H9 (cell line): ENCODE data around the gene MMEL1. TPM values are rescaled to one million over a fixed set of nuclear protein-coding genes. Genes with fewer than 3 reads are reported as not detected.

Experiments
- DNase-seq: peaks from one replicate; pipeline ENCODE4 v3.0.0-alpha.2; 2017
- H2AFZ ChIP-seq: one replicate; pipeline ENCODE4 v1.6.1; 2013; ENCODE audit warnings: mild to moderate bottlenecking, low read length, control low read depth, moderate library complexity
- H2AK5ac ChIP-seq: 2 replicates; pipeline ENCODE4 v1.6.1; 2013; ENCODE audit warnings: low read length, control low read depth, mixed read lengths; ENCODE audit not compliant: insufficient read length
- H2BK120ac ChIP-seq: one replicate; pipeline ENCODE4 v1.6.1; 2013; ENCODE audit warnings: low read depth, mild to moderate bottlenecking, low read length, control low read depth, inconsistent platforms; ENCODE audit not compliant: poor library complexity, severe bottlenecking
- H2BK12ac ChIP-seq: 2 replicates; pipeline ENCODE4 v1.6.1; 2013; ENCODE audit warnings: low read length, control low read depth, mixed read lengths, low read depth; ENCODE audit not compliant: insufficient read length
- H2BK15ac ChIP-seq: 2 replicates; pipeline ENCODE4 v1.6.1; 2013; ENCODE audit warnings: low read depth, low read length, control low read depth
- H2BK20ac ChIP-seq: one replicate; pipeline ENCODE4 v1.6.1; 2013; ENCODE audit warnings: low read depth, mild to moderate bottlenecking, low read length, control low read depth, inconsistent platforms; ENCODE audit not compliant: poor library complexity, severe bottlenecking
- H2BK5ac ChIP-seq: 2 replicates; pipeline ENCODE4 v1.6.1; 2013; ENCODE audit warnings: low read length, control low read depth, mixed read lengths; ENCODE audit not compliant: insufficient read length
- H3K14ac ChIP-seq: 2 replicates; pipeline ENCODE4 v1.6.1; 2013; ENCODE audit warnings: low read length, control low read depth; ENCODE audit not compliant: insufficient read depth
- H3K18ac ChIP-seq: 2 replicates; pipeline ENCODE4 v1.6.1; 2013; ENCODE audit warnings: low read depth, mild to moderate bottlenecking, mixed read lengths, low read length, control low read depth; ENCODE audit not compliant: insufficient read length
- H3K23ac ChIP-seq: 2 replicates; pipeline ENCODE4 v1.6.1; 2013; ENCODE audit warnings: low read length, control low read depth, mixed read lengths, low read depth; ENCODE audit not compliant: insufficient read length
- H3K23me2 ChIP-seq: 2 replicates; pipeline ENCODE4 v1.6.1; 2013; ENCODE audit warnings: low read depth, mild to moderate bottlenecking, mixed read lengths, low read length, control low read depth; ENCODE audit not compliant: insufficient read length, poor library complexity, severe bottlenecking
- H3K27ac ChIP-seq: 2 replicates; pipeline ENCODE4 v1.5.1; 2013; ENCODE audit warnings: low read length, control low read depth, mixed read lengths, low read depth; ENCODE audit not compliant: insufficient read length
- H3K27me3 ChIP-seq: 2 replicates; pipeline ENCODE4 v1.6.1; 2013; ENCODE audit warnings: low read length, control low read depth, inconsistent platforms; ENCODE audit not compliant: insufficient read depth
- H3K4ac ChIP-seq: 2 replicates; pipeline ENCODE4 v1.6.1; 2013; ENCODE audit warnings: low read depth, mild to moderate bottlenecking, control low read depth, inconsistent platforms, low read length, moderate library complexity
- H3K4me1 ChIP-seq: 2 replicates; pipeline ENCODE4 v1.6.1; 2013; ENCODE audit warnings: low read length, control low read depth, inconsistent platforms; ENCODE audit not compliant: insufficient read depth
- H3K4me2 ChIP-seq: 2 replicates; pipeline ENCODE4 v1.6.1; 2013; ENCODE audit warnings: low read length, control low read depth, mixed read lengths; ENCODE audit not compliant: insufficient read length, insufficient read depth
- H3K56ac ChIP-seq: 2 replicates; pipeline ENCODE4 v1.6.1; 2013; ENCODE audit warnings: low read depth, mild to moderate bottlenecking, mixed read lengths, low read length, control low read depth; ENCODE audit not compliant: insufficient read length
- H3K79me1 ChIP-seq: 2 replicates; pipeline ENCODE4 v1.6.1; 2013; ENCODE audit warnings: low read depth, mild to moderate bottlenecking, moderate library complexity, low read length, control low read depth, inconsistent platforms; ENCODE audit not compliant: insufficient read depth, poor library complexity, severe bottlenecking
- H3K79me2 ChIP-seq: 2 replicates; pipeline ENCODE4 v1.6.1; 2013; ENCODE audit warnings: low read length, control low read depth, inconsistent platforms; ENCODE audit not compliant: insufficient read depth
- H3K9ac ChIP-seq: 2 replicates; pipeline ENCODE4 v1.6.1; 2013; ENCODE audit warnings: low read length, control low read depth, mixed read lengths; ENCODE audit not compliant: insufficient read length; ENCODE audit errors: extremely low read depth
- H3K9me3 ChIP-seq: one replicate; pipeline ENCODE4 v1.6.1; 2013; ENCODE audit warnings: low read depth, low read length, inconsistent platforms; ENCODE audit not compliant: control insufficient read depth
- H3T11ph ChIP-seq: one replicate; pipeline ENCODE4 v1.6.1; 2013; ENCODE audit warnings: mild to moderate bottlenecking, low read length, control low read depth, inconsistent platforms
- H4K20me1 ChIP-seq: one replicate; pipeline ENCODE4 v1.6.1; 2013; ENCODE audit not compliant: control insufficient read depth, insufficient read length, insufficient read depth
- H4K5ac ChIP-seq: 2 replicates; pipeline ENCODE4 v1.6.1; 2013; ENCODE audit warnings: low read depth, mild to moderate bottlenecking, mixed read lengths, low read length, control low read depth; ENCODE audit not compliant: insufficient read length
- H4K8ac ChIP-seq: replicated peaks from 2 replicates; pipeline ENCODE4 v1.6.1; 2013; ENCODE audit warnings: low read length, control low read depth, mixed read lengths, low read depth; ENCODE audit not compliant: insufficient read length
- H4K91ac ChIP-seq: 2 replicates; pipeline ENCODE4 v1.6.1; 2013; ENCODE audit warnings: low read depth, mild to moderate bottlenecking, moderate library complexity, mixed read lengths, low read length, control low read depth; ENCODE audit not compliant: insufficient read length
- H3K27ac Mint-ChIP-seq, 3 experiments: 2 replicates in 2 of 3; 3 replicates in 1 of 3; pipeline ENCODE4 v1.8.0; 2020 to 2021; ENCODE audit warnings: mixed read lengths in 3 of 3, mild to moderate bottlenecking in 1 of 3, moderate library complexity in 1 of 3
- H3K27me3 Mint-ChIP-seq: 2 replicates; pipeline ENCODE4 v1.8.0; 2021; ENCODE audit warnings: low read depth, mild to moderate bottlenecking, moderate library complexity, mixed read lengths
- H3K36me3 Mint-ChIP-seq, 3 experiments: 2 replicates in 2 of 3; 3 replicates in 1 of 3; pipeline ENCODE4 v1.8.0; 2020 to 2021; ENCODE audit warnings: low read depth in 3 of 3, mixed read lengths in 3 of 3; ENCODE audit not compliant: insufficient read depth in 1 of 3
- H3K4me1 Mint-ChIP-seq, 2 experiments: 2 replicates each; pipeline ENCODE4 v1.8.0; 2020; ENCODE audit warnings: mixed read lengths in 2 of 2
- H3K4me3 Mint-ChIP-seq, 2 experiments: 2 replicates in 1 of 2; 3 replicates in 1 of 2; pipeline ENCODE4 v1.8.0; 2020 to 2021; ENCODE audit warnings: mild to moderate bottlenecking in 2 of 2, mixed read lengths in 2 of 2, moderate library complexity in 1 of 2
- H3K9me3 Mint-ChIP-seq, 2 experiments: 2 replicates in 1 of 2; 3 replicates in 1 of 2; pipeline ENCODE4 v1.8.0; 2020; ENCODE audit warnings: mild to moderate bottlenecking in 2 of 2, mixed read lengths in 2 of 2, moderate library complexity in 1 of 2
- CTCF ChIP-seq: fragments of 200-600 bp; sonication (generic); conservative IDR thresholded peaks from 3 replicates; pipeline ENCODE4 v1.8.0; 2021; ENCODE audit warnings: antibody characterized with exemption, mild to moderate bottlenecking
- WGBS: extraction: QIAGEN DNeasy Blood & Tissue Kit; methylation state at CpG from one replicate; pipeline ENCODE4 v1.1.7; 2013; ENCODE audit warnings: missing lambda C conversion rate, low lambda C conversion rate, mixed read lengths; ENCODE audit not compliant: insufficient read length; ENCODE audit errors: extremely low coverage; 5-methylcytosine and 5-hydroxymethylcytosine counted together
- total RNA-seq: library from RNA; stranded (reverse); gene quantifications from 2 replicates; pipeline ENCODE4 v1.2.1, GENCODE V29; 2021

The MMEL1 gene
- total RNA-seq, 1 experiment from 2014 or later, result 0.42 TPM

GRCh38 chr1:2630498-2631135 is 2.2 kb downstream of the MMEL1 start:
- H3K18ac ChIP-seq, result no peak overlapping the region
- Mint-ChIP-seq H3K4me3 (peak overlapping the region; percentile 10 to 70; a peak in 4 of 5 replicates), H3K4me1 (peaks cover 14 to 32% of the 10 kb centered on the region in 2 experiments), H3K27me3 (peaks cover 66% of the 10 kb centered on the region), H3K36me3 (peaks cover 0 to 10% (median 7%) of the 10 kb centered on the region in 3 experiments; a peak in 5 of 7 replicates), H3K9me3 (peaks cover 10 to 13% of the 10 kb centered on the region in 2 experiments; a peak in 4 of 5 replicates), H3K27ac (peak overlapping the region in 1 of 3 experiments; percentile 80; a peak in 1 of 7 replicates)
- no peak overlapping the region for H3K14ac ChIP-seq
- no peak overlapping the region for H4K8ac ChIP-seq
- H2BK20ac ChIP-seq, result no peak overlapping the region
- no peak for TF ChIP-seq CTCF
- H2AK5ac ChIP-seq, result no peak overlapping the region
- H3K27me3 ChIP-seq, result peaks cover 22% of the 10 kb centered on the region; the same call in 1 of the 2 replicates
- no peak overlapping the region for H2AFZ ChIP-seq
- H3K23ac ChIP-seq, result no peak overlapping the region
- H2BK5ac ChIP-seq, result no peak overlapping the region
- H4K91ac ChIP-seq, result no peak overlapping the region
- H3K4ac ChIP-seq, result no peak overlapping the region
- H2BK120ac ChIP-seq, result no peak overlapping the region
- H3K27ac ChIP-seq, result no peak overlapping the region
- H4K5ac ChIP-seq, result no peak overlapping the region
- H3K56ac ChIP-seq, result no peak overlapping the region
- no peak overlapping the region for H2BK12ac ChIP-seq
- peaks cover 3% of the 10 kb centered on the region for H3K23me2 ChIP-seq
- no peaks in the 10 kb centered on the region for H3K4me1 ChIP-seq
- DNase-seq, result no peak
- H3K79me1 ChIP-seq, result no peaks in the 10 kb centered on the region
- no peaks in the 10 kb centered on the region for H3K9me3 ChIP-seq
- no peak overlapping the region for H3K9ac ChIP-seq
- peaks cover 2% of the 10 kb centered on the region for H4K20me1 ChIP-seq
- WGBS, result no CpG with 5 or more reads among the region's 35 CpGs
- no peak overlapping the region for H3K4me2 ChIP-seq
- H2BK15ac ChIP-seq, result no peak overlapping the region
- H3K79me2 ChIP-seq, result no peaks in the 10 kb centered on the region
- H3T11ph ChIP-seq, result no peak overlapping the region
